Amniotic epithelial cell (primary cell): Measurements from ENCODE around the gene ZNF18.
"Not testable (repeated sequence)": the region's sequence is repeated elsewhere in the genome, so short reads cannot be mapped to it uniquely, and the experiment has no call there.

Experiments used
- DNase-seq: peaks from one replicate; pipeline ENCODE4 v3.0.0-alpha.2; 2010; ENCODE audit warnings: low read depth

ZNF18 gene

DNA sequence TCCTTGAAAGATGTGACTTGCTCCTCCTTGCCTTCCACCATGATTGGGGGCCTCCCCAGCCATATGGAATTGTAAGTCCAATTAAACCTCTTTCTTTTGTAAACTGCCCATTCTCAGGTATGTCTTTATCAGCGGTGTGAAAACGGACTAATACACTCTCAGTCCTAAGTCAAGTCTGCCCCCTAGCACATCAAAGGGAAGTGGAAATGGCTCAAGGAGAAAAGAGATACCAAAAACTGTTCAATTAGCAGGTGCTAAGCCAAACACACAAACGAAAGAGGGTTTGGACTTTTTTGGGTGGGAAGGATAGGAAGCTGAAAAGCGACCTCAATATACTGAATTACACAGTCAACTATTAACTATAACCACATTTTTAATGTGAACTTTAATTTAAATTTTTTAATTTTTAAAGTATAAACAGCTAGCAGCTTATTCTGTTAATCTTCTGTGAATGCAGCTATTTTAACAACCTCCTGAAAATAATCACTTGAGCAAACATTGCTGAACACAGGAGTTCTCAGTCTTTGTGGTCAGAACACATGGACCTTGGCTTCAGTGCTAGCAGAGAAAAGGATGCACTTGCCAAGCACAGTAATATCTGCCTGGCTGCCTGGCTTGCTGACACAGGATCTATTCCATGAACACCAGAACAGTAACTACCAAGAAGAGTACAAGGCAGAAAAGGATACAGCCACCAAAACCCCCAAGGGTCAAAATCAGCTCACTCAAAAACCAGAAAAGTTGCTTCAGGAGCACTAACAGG lies 10.9 kb downstream of the ZNF18 start:
- no peak for DNase-seq

DNA sequence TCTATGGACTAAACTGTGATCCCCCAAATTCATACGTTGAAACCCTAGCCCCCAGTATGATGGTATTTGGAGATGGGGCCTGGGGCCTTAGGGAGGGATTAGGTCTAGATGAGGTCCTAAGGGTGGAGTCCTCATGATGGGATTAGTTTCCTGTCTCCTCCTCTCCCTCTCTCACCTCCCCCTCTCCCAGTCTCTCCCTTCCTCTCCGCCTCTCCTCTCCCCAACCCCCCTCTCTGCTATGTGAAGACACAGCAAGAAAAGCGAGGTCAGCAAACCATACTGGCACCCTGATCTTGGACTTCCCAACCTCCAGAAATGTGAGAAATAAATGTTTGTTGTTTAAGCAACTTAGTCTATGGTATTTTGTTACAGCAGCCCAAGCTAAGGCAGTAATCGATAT lies 15.4 kb downstream of the ZNF18 start:
- DNase-seq = no peak

DNA sequence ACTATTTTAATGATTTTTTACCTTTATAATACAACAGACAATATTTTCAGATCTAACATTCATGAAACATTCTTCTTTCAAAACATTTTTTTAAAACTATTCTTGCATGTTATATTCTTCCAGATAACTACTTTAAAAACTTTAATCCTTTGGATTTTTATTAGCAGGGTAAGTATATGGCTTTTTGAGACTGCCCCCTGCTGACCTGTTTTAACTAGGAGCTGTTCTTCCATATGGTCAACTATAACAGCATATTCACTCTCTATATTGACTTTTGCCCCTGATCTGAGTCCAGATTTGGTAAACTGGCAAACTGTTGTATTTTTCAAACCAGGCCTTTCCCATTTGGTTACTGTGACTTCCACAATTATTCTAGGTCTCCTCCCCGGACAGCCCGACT lies 16.5 kb downstream of the ZNF18 start:
- peak; percentile 7 for DNase-seq

DNA sequence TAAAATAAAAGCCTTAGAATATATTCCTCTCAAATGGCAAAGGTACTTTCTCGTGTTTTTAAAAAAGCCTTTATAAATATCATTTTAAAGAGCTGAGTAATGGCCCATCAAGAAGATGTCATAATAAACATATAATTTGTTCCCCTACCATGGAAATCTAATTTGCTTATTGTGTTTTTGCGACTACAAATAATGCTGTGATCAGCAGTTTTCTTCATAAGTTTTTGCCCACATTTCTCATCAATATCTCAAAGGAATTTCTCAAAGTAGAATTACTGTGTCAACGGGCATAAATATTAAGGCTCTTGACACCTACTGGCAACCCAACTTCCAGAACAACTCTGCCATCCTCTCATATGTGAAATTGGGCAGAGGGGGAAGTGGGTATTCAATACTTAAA lies 17.5 kb downstream of the ZNF18 start:
- no peak for DNase-seq

DNA sequence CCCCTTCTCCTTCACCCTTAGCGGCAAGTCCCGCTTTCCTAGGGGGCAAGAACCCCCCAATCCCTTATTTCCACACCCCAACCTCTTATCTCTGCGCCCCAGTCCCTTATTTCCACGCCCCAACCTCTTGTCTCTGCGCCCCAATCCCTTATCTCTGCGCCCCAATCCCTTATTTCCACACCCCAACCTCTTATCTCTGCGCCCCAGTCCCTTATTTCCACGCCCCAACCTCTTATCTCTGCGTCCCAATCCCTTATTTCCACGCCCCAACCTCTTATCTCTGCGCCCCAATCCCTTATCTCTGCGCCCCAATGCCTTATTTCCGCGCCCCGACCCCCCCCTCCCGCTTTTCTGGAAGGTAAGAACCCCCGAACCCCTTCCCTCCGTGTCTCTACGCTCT lies 24.5 kb downstream of the ZNF18 start:
- not testable (repeated sequence) for DNase-seq

DNA sequence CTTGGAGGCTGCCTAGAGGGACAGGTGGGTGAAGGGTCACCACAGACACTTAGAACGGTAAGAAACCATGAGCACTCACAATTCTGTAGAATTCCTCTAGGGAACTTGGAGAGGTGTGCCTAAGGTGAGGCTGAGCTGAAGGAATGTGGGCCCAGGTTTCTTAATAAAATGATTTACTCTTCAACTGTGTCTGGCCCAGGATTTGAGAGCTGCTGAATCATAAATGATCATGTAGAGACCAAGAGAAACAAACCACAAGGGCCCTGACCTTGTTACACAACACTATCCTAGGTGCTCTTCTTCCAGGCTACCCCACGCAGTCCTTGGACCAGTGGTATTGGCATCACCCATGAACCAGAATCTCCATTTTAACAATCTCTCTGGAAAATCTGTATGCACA lies 27.7 kb downstream of the ZNF18 start:
- no peak for DNase-seq

DNA sequence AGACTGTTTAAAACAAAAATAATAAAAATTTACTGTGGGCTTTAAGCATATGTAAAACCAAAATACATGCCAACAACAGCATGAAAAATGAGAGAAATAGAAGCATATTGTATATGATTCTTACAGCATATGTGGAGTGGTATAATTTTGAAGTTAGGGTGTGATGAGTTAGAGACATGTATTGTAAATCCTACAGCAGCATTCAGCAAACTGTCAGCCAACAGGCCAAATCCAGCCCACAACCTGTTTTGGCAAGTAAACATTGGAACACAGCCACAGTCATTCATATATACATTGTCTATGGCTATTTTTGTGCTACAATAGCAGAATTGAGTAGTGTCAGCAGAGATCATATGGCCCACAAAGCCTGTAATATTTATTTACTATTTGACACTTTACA lies 42.3 kb downstream of the ZNF18 start:
- DNase-seq = no peak

DNA sequence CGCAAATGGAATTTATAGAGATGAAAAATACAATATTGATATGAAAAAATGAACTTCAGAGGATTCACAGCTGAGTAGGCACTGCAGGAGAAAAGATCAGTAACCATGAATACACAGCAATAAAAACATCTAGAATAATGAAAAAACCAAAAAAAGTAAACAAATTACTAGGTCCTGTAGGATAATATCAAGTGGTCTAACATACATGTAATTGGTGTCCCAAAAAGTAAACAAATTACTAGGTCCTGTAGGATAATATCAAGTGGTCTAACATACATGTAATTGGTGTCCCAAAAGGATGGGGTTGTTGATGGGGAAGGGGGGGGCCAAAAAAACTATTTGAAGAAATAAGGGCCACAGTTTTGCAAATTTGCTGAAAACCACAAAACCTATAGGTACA lies 43.4 kb downstream of the ZNF18 start:
- DNase-seq = no peak

DNA sequence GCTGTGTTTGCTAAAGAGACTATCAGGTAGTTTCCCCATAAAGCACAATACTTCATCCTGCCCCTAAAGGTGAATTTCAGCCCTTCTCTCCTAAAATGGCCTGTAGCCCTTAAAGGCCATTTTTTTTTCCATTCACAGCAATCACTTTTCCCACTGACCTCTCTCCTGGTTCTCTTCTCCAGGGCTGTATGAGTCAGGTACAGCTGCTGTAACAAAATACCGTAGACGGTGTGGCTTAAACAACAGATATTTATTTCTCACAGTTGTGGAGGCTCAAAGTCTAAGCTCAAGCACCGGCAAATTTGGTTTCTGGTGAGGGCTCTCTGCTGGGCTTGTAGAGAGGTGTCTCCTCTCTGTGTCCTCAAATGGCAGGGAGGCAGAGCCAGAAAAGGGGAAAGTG lies 44.7 kb downstream of the ZNF18 start:
- DNase-seq = no peak

DNA sequence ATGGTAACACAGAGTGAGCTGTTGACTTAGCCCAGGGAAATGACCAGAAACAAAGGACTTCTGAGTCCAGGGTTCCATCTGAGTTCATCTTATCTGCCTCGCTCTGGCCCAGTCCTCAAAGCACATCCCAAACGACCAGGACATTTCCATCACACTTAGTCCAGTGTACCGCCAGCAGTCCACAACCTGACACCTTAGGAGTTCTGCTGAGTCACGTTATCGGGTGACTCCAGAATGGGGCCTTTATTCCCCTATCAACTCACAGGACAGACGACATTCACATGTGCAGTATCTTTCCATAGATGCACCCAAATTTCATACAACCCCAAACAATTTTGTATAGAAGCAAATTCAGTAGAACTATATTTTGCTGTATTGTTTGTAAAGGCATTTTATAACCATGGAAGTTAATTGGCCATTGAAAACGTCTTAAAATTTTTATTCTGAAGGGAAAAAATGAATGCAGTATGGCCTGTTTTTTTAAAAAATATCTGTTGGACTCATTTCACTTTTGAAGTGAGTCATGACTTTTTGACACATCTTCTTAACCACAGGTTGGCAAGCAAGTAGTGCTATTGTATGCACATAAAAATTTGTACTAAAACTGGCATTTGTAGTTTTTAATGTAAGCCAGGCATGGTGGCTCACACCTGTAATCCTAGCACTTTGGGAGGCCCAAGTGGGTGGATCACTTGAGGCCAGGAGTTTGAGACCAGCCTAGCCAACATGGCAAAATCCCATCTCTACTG lies 46.3 kb downstream of the ZNF18 start:
- DNase-seq = no peak

DNA sequence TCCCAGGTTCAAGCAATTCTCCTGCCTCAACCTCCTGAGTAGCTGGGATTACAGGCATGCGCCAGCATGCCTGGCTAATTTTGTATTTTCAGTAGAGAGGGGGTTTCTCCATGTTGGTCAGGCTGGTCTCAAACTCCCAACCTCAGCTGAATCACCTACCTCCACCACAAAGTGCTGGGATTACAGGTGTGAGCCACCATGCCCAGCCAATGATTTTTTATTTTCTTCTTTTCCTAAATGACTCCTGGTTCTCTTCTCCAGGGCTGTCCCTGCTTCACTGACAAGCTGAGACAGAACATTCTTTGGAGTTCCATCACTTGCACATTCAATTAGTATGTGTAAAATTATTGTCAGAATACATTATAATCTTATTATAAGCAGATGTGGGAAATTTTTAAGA lies 47.7 kb downstream of the ZNF18 start:
- not testable (repeated sequence) for DNase-seq

DNA sequence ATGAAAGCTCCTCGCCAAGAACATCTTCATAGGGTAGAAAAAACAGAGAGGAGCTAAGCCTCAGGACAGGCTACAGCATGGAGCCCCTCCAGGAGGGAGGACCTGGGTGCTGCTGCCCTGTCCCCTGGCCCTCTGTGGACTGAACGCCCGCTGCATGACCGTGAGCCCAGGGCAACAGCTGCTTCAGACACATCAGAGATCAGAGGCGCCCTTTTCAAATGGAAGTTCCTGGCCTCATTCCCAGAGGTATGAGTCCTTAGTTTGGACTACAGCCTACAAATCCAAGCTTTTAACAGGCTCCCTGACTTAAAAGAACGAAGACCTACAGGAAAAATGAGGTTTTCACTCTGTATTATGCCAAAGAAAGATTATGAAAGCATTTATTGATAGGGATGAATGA lies 48.5 kb downstream of the ZNF18 start:
- no peak for DNase-seq

DNA sequence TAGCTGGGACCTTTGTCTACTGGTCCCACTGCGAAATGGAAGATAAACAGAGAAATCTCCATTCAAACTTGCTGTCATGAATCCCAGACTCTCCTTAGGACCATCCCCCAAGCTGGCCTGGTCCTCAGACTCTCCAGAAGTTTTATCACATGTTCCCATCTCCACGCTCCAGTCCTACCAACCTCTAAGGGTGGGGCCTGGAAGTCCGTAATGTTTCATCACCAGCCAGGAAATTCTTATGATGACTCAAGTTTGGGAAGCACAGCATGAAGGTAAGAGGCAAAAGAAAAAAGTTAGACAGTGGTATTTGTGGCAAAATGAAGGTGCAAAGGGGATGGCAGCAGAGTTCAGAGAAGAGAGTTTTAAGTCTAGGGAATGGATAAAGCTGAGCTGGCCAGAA lies 52.7 kb downstream of the ZNF18 start:
- no peak for DNase-seq

DNA sequence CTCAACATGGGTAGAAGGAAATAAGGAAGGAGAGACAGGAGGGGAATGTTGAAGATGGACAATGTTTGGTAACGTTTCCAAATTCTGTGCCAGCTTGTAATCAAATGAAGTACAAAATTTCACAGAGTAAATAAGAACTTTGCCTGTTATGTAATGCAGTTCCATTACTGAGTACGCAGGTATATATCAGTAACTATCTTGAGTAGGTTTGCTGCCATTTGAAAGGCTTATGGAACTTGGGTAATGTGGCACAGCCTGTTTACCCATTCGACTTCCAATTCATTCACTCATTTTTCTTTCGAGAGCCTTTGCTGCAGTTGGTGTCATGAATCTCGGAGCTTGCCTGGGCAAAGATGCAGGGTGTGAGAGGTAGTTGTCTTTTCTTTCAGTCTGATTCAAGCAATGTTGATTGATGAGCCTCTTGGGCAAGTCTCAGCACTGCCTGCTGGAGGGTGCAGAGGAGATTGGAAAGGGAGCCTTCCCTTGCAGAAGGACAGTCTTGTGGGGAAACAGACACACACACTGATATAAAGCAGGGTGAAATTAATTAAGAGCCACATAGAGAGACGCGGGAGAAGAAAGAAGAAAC lies 53.4 kb downstream of the ZNF18 start:
- no peak for DNase-seq

DNA sequence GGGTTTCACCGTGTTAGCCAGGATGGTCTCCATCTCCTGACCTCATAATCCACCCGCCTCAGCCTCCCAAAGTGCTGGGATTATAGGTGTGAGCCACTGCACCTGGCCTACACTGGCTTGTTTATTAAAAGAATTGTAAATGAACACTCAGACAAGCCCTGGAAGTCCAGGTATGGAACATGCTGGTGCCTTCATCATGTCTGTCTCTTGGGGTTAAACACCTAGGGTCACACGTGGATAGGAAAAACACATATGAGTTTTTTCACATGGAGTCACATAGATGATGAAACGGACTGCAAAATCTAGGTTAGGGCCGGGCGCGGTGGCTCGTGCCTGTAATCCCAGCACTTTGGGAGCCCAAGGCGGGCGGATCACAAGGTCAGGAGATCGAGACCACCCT lies 54.2 kb downstream of the ZNF18 start:
- not testable (repeated sequence) for DNase-seq

DNA sequence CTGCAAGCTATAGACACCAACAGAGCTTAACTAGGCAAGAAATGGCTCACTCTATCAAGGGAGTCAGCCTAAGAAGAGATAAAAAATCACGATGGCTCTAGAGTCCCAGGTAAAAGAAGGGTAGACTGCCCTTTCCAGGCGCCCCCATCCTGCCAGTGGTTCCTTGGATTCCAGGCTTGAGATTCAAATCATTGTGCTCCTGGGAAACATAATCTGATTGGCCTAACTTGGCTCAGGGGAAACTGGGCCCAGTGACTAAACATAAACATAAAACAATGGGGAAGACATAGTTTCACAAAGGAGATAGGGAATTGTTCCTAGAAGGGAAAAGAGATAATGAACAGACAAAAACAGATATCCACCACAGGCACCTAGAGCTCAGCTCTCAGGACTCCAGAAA lies 56.4 kb downstream of the ZNF18 start:
- no peak for DNase-seq

DNA sequence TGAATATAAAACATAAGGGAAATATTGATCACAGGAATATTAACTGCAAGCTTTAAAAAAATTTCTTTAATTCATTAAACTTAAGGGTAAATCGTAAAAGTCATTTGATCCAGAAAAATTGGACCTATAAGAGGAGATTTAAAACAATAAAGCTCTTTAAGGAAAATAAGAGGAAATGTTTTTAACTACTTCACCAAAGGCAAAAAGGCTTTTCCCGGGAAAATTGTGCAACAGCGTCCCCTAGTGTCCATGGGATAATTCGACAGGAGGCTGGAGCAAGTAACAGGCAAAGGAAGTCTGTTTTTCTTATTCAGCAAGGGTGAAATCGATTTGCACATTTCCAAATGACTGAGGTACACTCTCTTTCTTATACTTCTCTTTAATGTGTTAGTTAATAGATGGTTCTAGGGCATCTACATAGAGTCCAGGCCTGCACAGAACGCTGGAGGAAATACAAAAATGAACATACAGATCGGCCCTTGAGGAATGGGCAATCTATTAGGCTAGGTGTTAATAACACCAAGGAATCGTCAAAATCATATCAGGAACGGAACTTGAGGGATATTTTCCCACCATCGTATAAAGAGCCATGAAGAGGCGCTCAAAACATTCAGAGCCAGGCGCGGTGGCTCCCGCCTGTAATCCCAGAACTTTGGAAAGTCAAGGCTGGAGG lies 61.4 kb downstream of the ZNF18 start:
- no peak for DNase-seq

DNA sequence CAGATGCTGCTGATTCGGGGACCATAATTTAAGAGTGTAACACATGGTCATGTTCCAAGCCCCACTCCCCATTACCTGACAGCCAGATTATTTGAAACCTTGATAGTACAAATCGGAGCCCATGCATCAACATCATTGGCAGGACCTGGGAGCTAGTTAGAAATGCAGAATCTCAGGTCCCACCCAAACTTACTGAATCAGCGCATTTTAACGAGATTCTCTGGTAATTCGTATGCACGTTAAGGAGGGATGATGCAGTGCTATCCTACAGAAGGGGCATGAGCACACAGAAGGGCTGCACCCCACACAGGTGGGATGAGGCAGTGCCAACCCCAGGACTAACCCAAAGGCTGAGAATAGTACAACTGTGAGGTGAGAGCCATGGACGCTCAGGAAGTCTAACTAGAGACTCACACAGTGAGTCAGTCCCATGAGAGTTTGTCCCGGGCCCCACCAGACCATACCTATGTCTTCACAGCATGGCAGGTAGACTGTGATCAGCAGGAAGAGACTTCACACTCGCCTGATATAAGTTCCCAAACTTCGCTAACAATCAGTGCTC lies 64.9 kb downstream of the ZNF18 start:
- DNase-seq = no peak

DNA sequence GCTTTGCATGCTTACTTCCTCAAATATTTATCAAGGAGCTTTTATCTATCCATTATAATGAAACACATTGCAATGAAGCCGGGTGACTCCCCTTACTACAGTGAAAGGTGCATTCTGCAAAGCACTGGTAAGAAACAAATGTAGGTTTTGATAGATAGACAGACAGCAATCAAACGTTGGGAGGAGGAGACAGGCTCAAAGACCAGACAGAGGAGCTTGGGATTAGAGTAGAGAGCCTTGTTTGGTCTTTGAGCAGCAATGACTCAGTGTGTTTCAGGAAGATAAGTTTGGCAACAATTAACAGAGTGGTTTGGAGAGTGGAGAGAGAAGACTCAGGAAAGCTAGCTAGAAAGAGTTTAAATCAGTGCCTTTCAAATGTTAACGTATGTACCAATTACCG lies 68.8 kb downstream of the ZNF18 start:
- DNase-seq = no peak
